ENCODE measurements around the gene WDR83. TPM values are rescaled to one million over a fixed set of nuclear protein-coding genes. Genes with fewer than 3 reads are reported as not detected.
"Not testable (repeated sequence)": the region's sequence is repeated elsewhere in the genome, so short reads cannot be mapped to it uniquely, and the experiment has no call there.

WDR83 gene
- polyA plus RNA-seq, 3 donors = 7.9 to 9.9 (median 8.5) TPM

DNA sequence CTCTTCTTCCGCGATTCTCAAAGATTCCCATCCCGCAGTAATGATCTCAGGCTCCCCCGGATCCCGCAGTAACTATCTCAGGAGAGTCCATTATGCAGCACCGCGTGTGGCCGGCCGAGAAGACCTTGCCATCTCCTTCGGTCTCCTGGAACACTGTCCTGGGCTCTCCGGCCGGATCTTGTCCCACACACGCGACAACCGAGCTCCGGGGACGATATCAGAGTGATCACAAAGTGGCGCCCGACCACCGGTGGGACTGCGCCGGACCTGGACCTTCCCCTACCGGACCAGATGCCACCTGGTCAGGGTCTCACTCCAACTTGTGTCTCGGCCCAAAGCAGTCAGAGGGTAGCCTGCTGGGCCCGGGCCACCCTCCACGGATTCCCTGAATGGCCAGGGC, 24.1 kb upstream of the WDR83 start:
- Histone ChIP-seq H3K79me2 (ENCODE audit: insufficient read depth, low read length) (no peaks in the 10 kb centered on the region), H3K4me1 (ENCODE audit: control insufficient read depth in 1 of 2, insufficient read depth in 2 of 2, low read length in 2 of 2) (peaks cover 10 to 25% of the 10 kb centered on the region in 2 donors), H3K4me3 (replicated peaks in 1 of 3; ENCODE audit: low read depth in 2 of 3, low read length in 3 of 3) (no peak overlapping the region), H3K4me2 (replicated peaks; ENCODE audit: extremely low read depth, low read length, poor library complexity, severe bottlenecking) (no peak overlapping the region), H3K27ac (ENCODE audit: low read depth in 1 of 2, low read length in 2 of 2) (no peak overlapping the region), H3K9ac (ENCODE audit: insufficient read depth, low read length, poor library complexity, severe bottlenecking) (no peak overlapping the region), H3K27me3 (ENCODE audit: control insufficient read depth in 2 of 2, insufficient read depth in 2 of 2, low read length in 2 of 2) (no peaks in the 10 kb centered on the region), H4K20me1 (ENCODE audit: insufficient read depth, low read length) (peaks cover 16% of the 10 kb centered on the region), H3K36me3 (replicated peaks in 1 of 2; ENCODE audit: control insufficient read depth in 1 of 2, insufficient read depth in 2 of 2, low read length in 2 of 2) (peaks cover 24 to 40% of the 10 kb centered on the region in 2 donors), H3K9me3 (replicated peaks in 1 of 2; ENCODE audit: control insufficient read depth in 1 of 2, insufficient read depth in 1 of 2, low read length in 2 of 2) (no peaks in the 10 kb centered on the region), H2AFZ (ENCODE audit: insufficient read depth, low read depth, low read length, poor library complexity, severe bottlenecking) (no peak overlapping the region)
- intact Hi-C loops (cut with micrococcal nuclease) = no loop called here
- WGBS (ENCODE audit: insufficient coverage) = 96% methylated on average over 24 of the region's 26 CpGs
- peaks cover 22% of the 10 kb centered on the region for H3K4me1 Mint-ChIP-seq
- no peak overlapping the region for H3K4me3 Mint-ChIP-seq
- H3K27me3 Mint-ChIP-seq (ENCODE audit: low read depth in 3 of 3) = peaks cover 0 to 2% (median 0%) of the 10 kb centered on the region in 3 donors
- TF ChIP-seq, protein P1, sequence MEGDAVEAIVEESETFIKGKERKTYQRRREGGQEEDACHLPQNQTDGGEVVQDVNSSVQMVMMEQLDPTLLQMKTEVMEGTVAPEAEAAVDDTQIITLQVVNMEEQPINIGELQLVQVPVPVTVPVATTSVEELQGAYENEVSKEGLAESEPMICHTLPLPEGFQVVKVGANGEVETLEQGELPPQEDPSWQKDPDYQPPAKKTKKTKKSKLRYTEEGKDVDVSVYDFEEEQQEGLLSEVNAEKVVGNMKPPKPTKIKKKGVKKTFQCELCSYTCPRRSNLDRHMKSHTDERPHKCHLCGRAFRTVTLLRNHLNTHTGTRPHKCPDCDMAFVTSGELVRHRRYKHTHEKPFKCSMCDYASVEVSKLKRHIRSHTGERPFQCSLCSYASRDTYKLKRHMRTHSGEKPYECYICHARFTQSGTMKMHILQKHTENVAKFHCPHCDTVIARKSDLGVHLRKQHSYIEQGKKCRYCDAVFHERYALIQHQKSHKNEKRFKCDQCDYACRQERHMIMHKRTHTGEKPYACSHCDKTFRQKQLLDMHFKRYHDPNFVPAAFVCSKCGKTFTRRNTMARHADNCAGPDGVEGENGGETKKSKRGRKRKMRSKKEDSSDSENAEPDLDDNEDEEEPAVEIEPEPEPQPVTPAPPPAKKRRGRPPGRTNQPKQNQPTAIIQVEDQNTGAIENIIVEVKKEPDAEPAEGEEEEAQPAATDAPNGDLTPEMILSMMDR (IDR thresholded peaks at IDR 0.05) = no peak
- H3K27ac Mint-ChIP-seq = peak overlapping the region in 1 of 7 donors; percentile 14
- peaks cover 0 to 6% (median 3%) of the 10 kb centered on the region in 7 donors for H3K9me3 Mint-ChIP-seq
- DNase-seq = no peak
- peaks cover 26 to 50% of the 10 kb centered on the region in 2 donors for H3K36me3 Mint-ChIP-seq

DNA sequence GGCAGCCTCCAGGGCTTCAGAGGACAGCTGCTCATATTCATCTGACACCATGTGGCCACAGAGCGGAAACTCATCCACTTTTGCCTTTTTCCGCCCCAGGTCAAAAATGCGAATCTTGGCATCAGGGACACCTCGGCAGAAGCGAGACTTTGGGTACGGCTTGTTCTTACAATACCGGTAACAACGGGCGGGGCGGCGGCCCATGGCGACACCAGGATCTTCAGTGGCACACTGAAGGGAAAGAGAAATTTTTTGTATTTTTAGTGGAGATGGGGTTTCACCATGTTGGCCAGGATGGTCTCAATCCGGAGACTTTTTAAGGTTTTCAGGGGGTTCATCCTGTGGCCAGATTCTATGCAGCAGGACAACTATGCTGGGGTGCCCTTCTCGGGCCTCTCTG, 22.9 kb upstream of the WDR83 start:
- H3K27ac ChIP-seq (ENCODE audit: low read depth in 1 of 2, low read length in 2 of 2); intact Hi-C loops (cut with micrococcal nuclease); H3K4me2 ChIP-seq (replicated peaks; ENCODE audit: extremely low read depth, low read length, poor library complexity, severe bottlenecking); H3K79me2 ChIP-seq (ENCODE audit: insufficient read depth, low read length); H3K27me3 ChIP-seq (ENCODE audit: control insufficient read depth in 2 of 2, insufficient read depth in 2 of 2, low read length in 2 of 2); H2AFZ ChIP-seq (ENCODE audit: insufficient read depth, low read depth, low read length, poor library complexity, severe bottlenecking); H3K4me3 Mint-ChIP-seq; H3K9me3 ChIP-seq (replicated peaks in 1 of 2; ENCODE audit: control insufficient read depth in 1 of 2, insufficient read depth in 1 of 2, low read length in 2 of 2); H3K9ac ChIP-seq (ENCODE audit: insufficient read depth, low read length, poor library complexity, severe bottlenecking); H3K4me3 ChIP-seq (replicated peaks in 1 of 3; ENCODE audit: low read depth in 2 of 3, low read length in 3 of 3); DNase-seq; H3K9me3 Mint-ChIP-seq; H3K27me3 Mint-ChIP-seq (ENCODE audit: low read depth in 3 of 3): not testable (repeated sequence)
- Histone ChIP-seq H3K4me1 (ENCODE audit: control insufficient read depth in 1 of 2, insufficient read depth in 2 of 2, low read length in 2 of 2) (peaks cover 20 to 37% of the 10 kb centered on the region in 2 donors), H3K36me3 (replicated peaks in 1 of 2; ENCODE audit: control insufficient read depth in 1 of 2, insufficient read depth in 2 of 2, low read length in 2 of 2) (peaks cover 24 to 40% of the 10 kb centered on the region in 2 donors), H4K20me1 (ENCODE audit: insufficient read depth, low read length) (peaks cover 28% of the 10 kb centered on the region)
- Mint-ChIP-seq H3K27ac (peak overlapping the region in 3 of 7 donors; percentile 26 to 54 (median 52)), H3K4me1 (peaks cover 32% of the 10 kb centered on the region), H3K36me3 (peaks cover 26 to 52% of the 10 kb centered on the region in 2 donors)
- over 99% methylated on average over 13 of the region's 14 CpGs for WGBS (ENCODE audit: insufficient coverage)
